ENCODE results near the gene SDF4.

SDF4 gene

GRCh38 chr1:1208713-1209433 lies 22.9 kb downstream of the SDF4 start:
- TF ChIP-seq EP300 (IDR thresholded peaks at IDR 0.05; ENCODE audit: borderline replicate concordance) = no peak
- TF ChIP-seq RAD21 (IDR thresholded peaks at IDR 0.05; ENCODE audit: low read depth) = no peak
- TF ChIP-seq ZBTB7A (IDR thresholded peaks at IDR 0.05; ENCODE audit: low read depth) = no peak
- no peak for TF ChIP-seq YY1 (IDR thresholded peaks at IDR 0.05; ENCODE audit: low read depth)
- TF ChIP-seq USF1 (IDR thresholded peaks at IDR 0.05) = no peak
- TF ChIP-seq TAF1 (IDR thresholded peaks at IDR 0.05; ENCODE audit: low read depth) = no peak
- no peak for TF ChIP-seq CEBPB (IDR thresholded peaks at IDR 0.05)
- TF ChIP-seq REST (IDR thresholded peaks at IDR 0.05; ENCODE audit: low read depth) = no peak
- no peak for TF ChIP-seq MAX (IDR thresholded peaks at IDR 0.05)
- TF ChIP-seq TEAD4 (IDR thresholded peaks at IDR 0.05) = no peak

- no peak for TF ChIP-seq EGR1 (IDR thresholded peaks at IDR 0.05)
- TF ChIP-seq TCF12 (IDR thresholded peaks at IDR 0.05; ENCODE audit: low read depth) = no peak
- no peak for TF ChIP-seq CREB1 (IDR thresholded peaks at IDR 0.05; ENCODE audit: low read depth)
- TF ChIP-seq USF1 (IDR thresholded peaks at IDR 0.05) = no peak
- TF ChIP-seq ZBTB7A (IDR thresholded peaks at IDR 0.05; ENCODE audit: low read depth) = no peak
- no peak for TF ChIP-seq YY1 (IDR thresholded peaks at IDR 0.05; ENCODE audit: low read depth)
- TF ChIP-seq TEAD4 (IDR thresholded peaks at IDR 0.05) = no peak
- no peak for TF ChIP-seq NFIC (IDR thresholded peaks at IDR 0.05)
- TF ChIP-seq MAX (IDR thresholded peaks at IDR 0.05) = no peak
- TF ChIP-seq EP300 (IDR thresholded peaks at IDR 0.05; ENCODE audit: borderline replicate concordance) = no peak
- no peak for TF ChIP-seq CEBPB (IDR thresholded peaks at IDR 0.05)
- no peak for TF ChIP-seq REST (IDR thresholded peaks at IDR 0.05; ENCODE audit: low read depth)
- no peak for TF ChIP-seq FOXM1 (IDR thresholded peaks at IDR 0.05; ENCODE audit: borderline replicate concordance, low read depth)
- TF ChIP-seq TAF1 (IDR thresholded peaks at IDR 0.05; ENCODE audit: low read depth) = no peak
- no peak for TF ChIP-seq RAD21 (IDR thresholded peaks at IDR 0.05; ENCODE audit: low read depth)
These were observed 24.3 kb downstream of the SDF4 start for GRCh38 chr1:1207571-1207892.

- TF ChIP-seq EP300 (IDR thresholded peaks at IDR 0.05; ENCODE audit: borderline replicate concordance) = no peak
- TF ChIP-seq ZBTB7A (IDR thresholded peaks at IDR 0.05; ENCODE audit: low read depth) = no peak
- TF ChIP-seq NFIC (IDR thresholded peaks at IDR 0.05) = no peak
- TF ChIP-seq REST (IDR thresholded peaks at IDR 0.05; ENCODE audit: low read depth) = no peak
- TF ChIP-seq FOXM1 (IDR thresholded peaks at IDR 0.05; ENCODE audit: borderline replicate concordance, low read depth) = no peak
- no peak for TF ChIP-seq USF1 (IDR thresholded peaks at IDR 0.05)
- TF ChIP-seq CEBPB (IDR thresholded peaks at IDR 0.05) = no peak
- no peak for TF ChIP-seq RAD21 (IDR thresholded peaks at IDR 0.05; ENCODE audit: low read depth)
- TF ChIP-seq TEAD4 (IDR thresholded peaks at IDR 0.05) = no peak
- no peak for TF ChIP-seq TCF12 (IDR thresholded peaks at IDR 0.05; ENCODE audit: low read depth)
- no peak for TF ChIP-seq EGR1 (IDR thresholded peaks at IDR 0.05)
- TF ChIP-seq YY1 (IDR thresholded peaks at IDR 0.05; ENCODE audit: low read depth) = no peak
- TF ChIP-seq TAF1 (IDR thresholded peaks at IDR 0.05; ENCODE audit: low read depth) = no peak
- no peak for TF ChIP-seq MAX (IDR thresholded peaks at IDR 0.05)
- no peak for TF ChIP-seq CREB1 (IDR thresholded peaks at IDR 0.05; ENCODE audit: low read depth)
These were observed 24.8 kb downstream of the SDF4 start for GRCh38 chr1:1206966-1207531.

All from Ishikawa (cell line).